ENCODE results near the gene HRAS.
A peak's percentile ranks its signal among the peaks of the same experiment; 100 is the strongest.

Gene HRAS

GRCh38 chr11:553083-553987 lies 18.0 kb upstream of the HRAS start:
- DNase-seq (ENCODE audit: low spot score), result no peak

GRCh38 chr11:551596-551995 lies 16.2 kb upstream of the HRAS start:
- no peak for DNase-seq (ENCODE audit: low spot score)

- DNase-seq (ENCODE audit: low spot score), result no peak
These were observed 15.8 kb upstream of the HRAS start for GRCh38 chr11:551131-551530.

- no peak for DNase-seq (ENCODE audit: low spot score)
These were observed 15.3 kb upstream of the HRAS start for GRCh38 chr11:550746-551085.

- no peak for DNase-seq (ENCODE audit: low spot score)
These were observed 14.8 kb upstream of the HRAS start for GRCh38 chr11:550021-550745.

GRCh38 chr11:548700-549603 lies 13.6 kb upstream of the HRAS start:
- DNase-seq (ENCODE audit: low spot score), result no peak

- DNase-seq (ENCODE audit: low spot score), result no peak
These were observed 9.8 kb upstream of the HRAS start for GRCh38 chr11:545171-545570.

- no peak for DNase-seq (ENCODE audit: low spot score)
These were observed 9.4 kb upstream of the HRAS start for GRCh38 chr11:544817-545166.

GRCh38 chr11:541433-541885 lies 6.1 kb upstream of the HRAS start:
- no peak for DNase-seq (ENCODE audit: low spot score)

- no peak for DNase-seq (ENCODE audit: low spot score)
These were observed 5.4 kb upstream of the HRAS start for GRCh38 chr11:540583-541432.

GRCh38 chr11:539971-540481 lies 4.7 kb upstream of the HRAS start:
- no peak for DNase-seq (ENCODE audit: low spot score)

- DNase-seq (ENCODE audit: low spot score), result no peak
These were observed 3.2 kb upstream of the HRAS start for GRCh38 chr11:538431-539051.

GRCh38 chr11:537622-538430 lies 2.5 kb upstream of the HRAS start:
- no peak for DNase-seq (ENCODE audit: low spot score)

- DNase-seq (ENCODE audit: low spot score), result peak; percentile 99
These were observed 1.7 kb upstream of the HRAS start, which contains the start of gene LRRC56 for GRCh38 chr11:536841-537621. TSS of gene LRRC56 (plus strand) at chr11:537527. CDS start at chr11:540685, 3,158 bp downstream.

- no peak for DNase-seq (ENCODE audit: low spot score)
These were observed 212 bp downstream of the HRAS start for GRCh38 chr11:535210-535518.

- DNase-seq (ENCODE audit: low spot score), result peak; percentile 57
These were observed 773 bp downstream of the HRAS start for GRCh38 chr11:534396-535209.

- no peak for DNase-seq (ENCODE audit: low spot score)
These were observed 1.6 kb downstream of the HRAS start for GRCh38 chr11:533586-534395.

All from iPS-NIHi11 (cell line).